ENCODE results near the gene CD7.

DNA sequence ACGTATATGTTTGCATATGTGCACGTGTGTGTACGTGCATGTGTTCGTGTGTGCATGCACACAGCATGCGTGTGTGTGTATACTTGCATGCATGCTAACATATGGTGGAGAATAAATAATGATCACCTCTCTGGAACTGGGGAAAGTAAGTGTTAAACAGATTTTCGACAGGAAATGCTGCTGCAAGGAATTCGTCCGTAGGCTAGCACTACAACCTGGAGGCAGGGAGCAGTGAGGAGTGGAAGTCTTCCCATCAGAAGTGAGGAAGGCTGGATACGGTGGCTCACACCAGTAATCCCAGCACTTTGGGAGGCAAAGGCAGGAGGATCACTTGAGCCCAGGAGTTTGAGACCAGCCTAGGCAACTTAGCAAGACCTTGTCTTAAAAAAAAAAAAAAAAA is 39.1 kb downstream of the CD7 start:
- TF ChIP-seq, protein P1, sequence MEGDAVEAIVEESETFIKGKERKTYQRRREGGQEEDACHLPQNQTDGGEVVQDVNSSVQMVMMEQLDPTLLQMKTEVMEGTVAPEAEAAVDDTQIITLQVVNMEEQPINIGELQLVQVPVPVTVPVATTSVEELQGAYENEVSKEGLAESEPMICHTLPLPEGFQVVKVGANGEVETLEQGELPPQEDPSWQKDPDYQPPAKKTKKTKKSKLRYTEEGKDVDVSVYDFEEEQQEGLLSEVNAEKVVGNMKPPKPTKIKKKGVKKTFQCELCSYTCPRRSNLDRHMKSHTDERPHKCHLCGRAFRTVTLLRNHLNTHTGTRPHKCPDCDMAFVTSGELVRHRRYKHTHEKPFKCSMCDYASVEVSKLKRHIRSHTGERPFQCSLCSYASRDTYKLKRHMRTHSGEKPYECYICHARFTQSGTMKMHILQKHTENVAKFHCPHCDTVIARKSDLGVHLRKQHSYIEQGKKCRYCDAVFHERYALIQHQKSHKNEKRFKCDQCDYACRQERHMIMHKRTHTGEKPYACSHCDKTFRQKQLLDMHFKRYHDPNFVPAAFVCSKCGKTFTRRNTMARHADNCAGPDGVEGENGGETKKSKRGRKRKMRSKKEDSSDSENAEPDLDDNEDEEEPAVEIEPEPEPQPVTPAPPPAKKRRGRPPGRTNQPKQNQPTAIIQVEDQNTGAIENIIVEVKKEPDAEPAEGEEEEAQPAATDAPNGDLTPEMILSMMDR (conservative IDR thresholded peaks at IDR 0.05; ENCODE audit: low read length), result no peak
- TF ChIP-seq EZH2phosphoT487 (IDR thresholded peaks at IDR 0.05; ENCODE audit: borderline replicate concordance, low read depth, low read length), result no peak

Data from OCI-LY7 (cell line).